Fibroblast of upper back skin (primary cell): Measurements from ENCODE around the gene FGF2.

Experiments
- DNase-seq: peaks from one replicate; pipeline ENCODE4 v3.0.0-alpha.2; 2013

FGF2 gene

GRCh38 chr4:122946142-122946541 is 119.5 kb downstream of the FGF2 start:
- no peak for DNase-seq
